Measurements from ENCODE around the gene CELF2.

The CELF2 gene

DNA sequence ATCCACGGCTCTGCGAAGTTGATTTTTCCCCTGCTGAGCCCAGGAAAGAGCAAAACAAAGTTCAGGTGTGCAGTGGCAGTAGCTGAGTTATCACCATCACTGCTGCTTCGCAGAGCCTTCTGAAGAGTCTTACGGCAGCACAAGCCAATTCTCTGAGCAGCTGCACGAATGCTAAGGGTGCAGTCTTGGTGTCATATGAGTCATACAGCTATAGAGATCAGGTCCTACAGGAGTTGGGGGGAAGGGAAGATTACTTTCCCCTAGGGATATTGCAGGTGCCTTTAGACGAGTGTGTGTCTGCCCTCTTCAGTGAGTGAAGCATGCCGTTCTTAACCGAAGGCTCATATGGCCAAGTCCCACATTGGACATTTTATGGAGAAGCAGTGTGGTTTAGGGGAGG is 227.8 kb downstream of the CELF2 start:
- Histone ChIP-seq H3K9ac (ENCODE audit: low read length) (no peak overlapping the region), H3K36me3 (ENCODE audit: low read length) (no peaks in the 10 kb centered on the region), H3K27me3 (ENCODE audit: low read length) (no peaks in the 10 kb centered on the region), H3F3A (ENCODE audit: insufficient read depth) (no peaks in the 10 kb centered on the region), H3K9me2 (replicated peaks; ENCODE audit: insufficient read depth, low read length) (no peaks in the 10 kb centered on the region), H3K9me3 (ENCODE audit: insufficient read depth, low read length) (no peaks in the 10 kb centered on the region), H3K79me2 (ENCODE audit: insufficient read depth, low read length) (no peaks in the 10 kb centered on the region), H3K27ac (ENCODE audit: low read depth, low read length) (no peak overlapping the region), H3K4me3 (ENCODE audit: insufficient read depth, low read length, poor library complexity, severe bottlenecking) (no peak overlapping the region), H2AFZ (ENCODE audit: low read depth, low read length, severe bottlenecking) (no peak overlapping the region), H3K4me2 (ENCODE audit: low read depth, low read length, poor library complexity, severe bottlenecking) (no peak overlapping the region), H4K20me1 (ENCODE audit: low read depth, low read length) (no peaks in the 10 kb centered on the region; the same call in 1 of the 2 replicates)
- TF ChIP-seq EZH2phosphoT487 (conservative IDR thresholded peaks at IDR 0.05; ENCODE audit: low read length), result no peak
- TF ChIP-seq, protein P1, sequence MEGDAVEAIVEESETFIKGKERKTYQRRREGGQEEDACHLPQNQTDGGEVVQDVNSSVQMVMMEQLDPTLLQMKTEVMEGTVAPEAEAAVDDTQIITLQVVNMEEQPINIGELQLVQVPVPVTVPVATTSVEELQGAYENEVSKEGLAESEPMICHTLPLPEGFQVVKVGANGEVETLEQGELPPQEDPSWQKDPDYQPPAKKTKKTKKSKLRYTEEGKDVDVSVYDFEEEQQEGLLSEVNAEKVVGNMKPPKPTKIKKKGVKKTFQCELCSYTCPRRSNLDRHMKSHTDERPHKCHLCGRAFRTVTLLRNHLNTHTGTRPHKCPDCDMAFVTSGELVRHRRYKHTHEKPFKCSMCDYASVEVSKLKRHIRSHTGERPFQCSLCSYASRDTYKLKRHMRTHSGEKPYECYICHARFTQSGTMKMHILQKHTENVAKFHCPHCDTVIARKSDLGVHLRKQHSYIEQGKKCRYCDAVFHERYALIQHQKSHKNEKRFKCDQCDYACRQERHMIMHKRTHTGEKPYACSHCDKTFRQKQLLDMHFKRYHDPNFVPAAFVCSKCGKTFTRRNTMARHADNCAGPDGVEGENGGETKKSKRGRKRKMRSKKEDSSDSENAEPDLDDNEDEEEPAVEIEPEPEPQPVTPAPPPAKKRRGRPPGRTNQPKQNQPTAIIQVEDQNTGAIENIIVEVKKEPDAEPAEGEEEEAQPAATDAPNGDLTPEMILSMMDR (IDR thresholded peaks at IDR 0.05; ENCODE audit: insufficient read depth, low read length, poor library complexity, severe bottlenecking), result no peak

GRCh38 chr10:11245981-11246590 is 228.4 kb downstream of the CELF2 start:
- Histone ChIP-seq H3K79me2 (ENCODE audit: insufficient read depth, low read length) (no peaks in the 10 kb centered on the region), H3K4me3 (ENCODE audit: insufficient read depth, low read length, poor library complexity, severe bottlenecking) (no peak overlapping the region), H3K9ac (ENCODE audit: low read length) (no peak overlapping the region), H3K9me3 (ENCODE audit: insufficient read depth, low read length) (no peaks in the 10 kb centered on the region), H3K27ac (ENCODE audit: low read depth, low read length) (no peak overlapping the region), H3F3A (ENCODE audit: insufficient read depth) (no peaks in the 10 kb centered on the region), H3K4me2 (ENCODE audit: low read depth, low read length, poor library complexity, severe bottlenecking) (no peak overlapping the region), H3K36me3 (ENCODE audit: low read length) (no peaks in the 10 kb centered on the region), H3K27me3 (ENCODE audit: low read length) (no peaks in the 10 kb centered on the region), H2AFZ (ENCODE audit: low read depth, low read length, severe bottlenecking) (no peak overlapping the region), H3K9me2 (replicated peaks; ENCODE audit: insufficient read depth, low read length) (no peaks in the 10 kb centered on the region), H4K20me1 (ENCODE audit: low read depth, low read length) (no peaks in the 10 kb centered on the region; the same call in 1 of the 2 replicates)
- TF ChIP-seq, protein P1 (IDR thresholded peaks at IDR 0.05; ENCODE audit: insufficient read depth, low read length, poor library complexity, severe bottlenecking), result no peak
- no peak for TF ChIP-seq EZH2phosphoT487 (conservative IDR thresholded peaks at IDR 0.05; ENCODE audit: low read length)

- H2AFZ ChIP-seq (ENCODE audit: low read depth, low read length, severe bottlenecking), result no peak overlapping the region
- H3K4me2 ChIP-seq (ENCODE audit: low read depth, low read length, poor library complexity, severe bottlenecking), result no peak overlapping the region
- no peaks in the 10 kb centered on the region for H3K9me3 ChIP-seq (ENCODE audit: insufficient read depth, low read length)
- no peaks in the 10 kb centered on the region for H3K36me3 ChIP-seq (ENCODE audit: low read length)
- H3K9ac ChIP-seq (ENCODE audit: low read length), result no peak overlapping the region
- H3F3A ChIP-seq (ENCODE audit: insufficient read depth), result no peaks in the 10 kb centered on the region
- H4K20me1 ChIP-seq (ENCODE audit: low read depth, low read length), result no peaks in the 10 kb centered on the region; the same call in 1 of the 2 replicates
- H3K27me3 ChIP-seq (ENCODE audit: low read length), result no peaks in the 10 kb centered on the region
- H3K27ac ChIP-seq (ENCODE audit: low read depth, low read length), result no peak overlapping the region
- H3K79me2 ChIP-seq (ENCODE audit: insufficient read depth, low read length), result no peaks in the 10 kb centered on the region
- H3K9me2 ChIP-seq (replicated peaks; ENCODE audit: insufficient read depth, low read length), result no peaks in the 10 kb centered on the region
- no peak overlapping the region for H3K4me3 ChIP-seq (ENCODE audit: insufficient read depth, low read length, poor library complexity, severe bottlenecking)
- no peak for TF ChIP-seq EZH2phosphoT487 (conservative IDR thresholded peaks at IDR 0.05; ENCODE audit: low read length)
- TF ChIP-seq, protein P1 (IDR thresholded peaks at IDR 0.05; ENCODE audit: insufficient read depth, low read length, poor library complexity, severe bottlenecking), result no peak
These were observed 229.2 kb downstream of the CELF2 start for GRCh38 chr10:11246752-11247467.

All from SU-DHL-6 (cell line).